Prostate gland (tissue), 2 donors: Measurements from ENCODE around the gene NCOR1. TPM values are rescaled to one million over a fixed set of nuclear protein-coding genes. Genes with fewer than 3 reads are reported as not detected.
"Not testable (repeated sequence)": the region's sequence is repeated elsewhere in the genome, so short reads cannot be mapped to it uniquely, and the experiment has no call there.

Experiments
- DNase-seq: peaks from one replicate; pipeline ENCODE4 v3.0.0-alpha.2; 2019; ENCODE audit warnings: low spot score
- H3K27ac ChIP-seq, 2 donors: fragments of 200-600 bp; sonication (generic); 2 replicates each; pipeline ENCODE4 v1.5.1; 2017 to 2019
- H3K27me3 ChIP-seq: fragments of 200-600 bp; sonication (generic); replicated peaks from 2 replicates; pipeline ENCODE4 v1.5.1; 2019; ENCODE audit not compliant: insufficient read depth
- H3K36me3 ChIP-seq, 2 donors: fragments of 200-600 bp; sonication (generic); 1 replicate in 1 of 2; 2 replicates in 1 of 2; pipeline versions ENCODE4 v1.5.1 to v1.8.1; 2017 to 2019
- H3K4me1 ChIP-seq: fragments of 200-600 bp; sonication (generic); replicated peaks from 2 replicates; pipeline ENCODE4 v1.5.1; 2019
- H3K4me3 ChIP-seq, 2 donors: fragments of 200-600 bp; sonication (generic); 2 replicates each; pipeline ENCODE4 v1.5.1; 2017 to 2019
- H3K9me3 ChIP-seq: fragments of 200-600 bp; sonication (generic); 2 replicates; pipeline ENCODE4 v1.5.1; 2017
- POLR2A ChIP-seq: fragments of 450-650 bp; IDR thresholded peaks from one replicate; pipeline ENCODE4 v1.6.1; 2016; ENCODE audit warnings: antibody characterized with exemption, mild to moderate bottlenecking
- POLR2AphosphoS5 ChIP-seq: sonication (generic); formaldehyde crosslinking; IDR thresholded peaks from one replicate; pipeline ENCODE4 v1.6.1; 2017; ENCODE audit warnings: antibody characterized with exemption
- whole genome bisulfite sequencing: methylation state at CpG from one replicate; pipeline ENCODE4 v1.1.5; 2018; 5-methylcytosine and 5-hydroxymethylcytosine counted together
- intact Hi-C: fragments of 100-400 bp; cut with DNase I; formaldehyde crosslinking; loops from one replicate; pipeline ENCODE4 v1.14.2; 2022
- total RNA-seq, 2 donors: library from RNA; depleted of rRNA; stranded (reverse); fragments of >200 nt; gene quantifications; one replicate each; pipeline ENCODE4 v1.1.0, GENCODE V29; 2016
- TF ChIP-seq, protein P1 (sequence below), 4 experiments: fragments of 200-600 bp in 2 of 4; fragments of 450-650 bp in 2 of 4; sonication (generic) in 2 of 4; IDR thresholded peaks; 1 replicate in 3 of 4; 2 replicates in 1 of 4; pipeline ENCODE4 v1.5.1; 2016 to 2019; ENCODE audit warnings: antibody characterized with exemption in 4 of 4, mild to moderate bottlenecking in 2 of 4, moderate library complexity in 2 of 4

NCOR1 gene
- total RNA-seq, 2 donors from 2014 or later = 123 to 209 TPM

- TF ChIP-seq POLR2AphosphoS5 (no peak), POLR2A (no peak)
- TF ChIP-seq, protein P1, sequence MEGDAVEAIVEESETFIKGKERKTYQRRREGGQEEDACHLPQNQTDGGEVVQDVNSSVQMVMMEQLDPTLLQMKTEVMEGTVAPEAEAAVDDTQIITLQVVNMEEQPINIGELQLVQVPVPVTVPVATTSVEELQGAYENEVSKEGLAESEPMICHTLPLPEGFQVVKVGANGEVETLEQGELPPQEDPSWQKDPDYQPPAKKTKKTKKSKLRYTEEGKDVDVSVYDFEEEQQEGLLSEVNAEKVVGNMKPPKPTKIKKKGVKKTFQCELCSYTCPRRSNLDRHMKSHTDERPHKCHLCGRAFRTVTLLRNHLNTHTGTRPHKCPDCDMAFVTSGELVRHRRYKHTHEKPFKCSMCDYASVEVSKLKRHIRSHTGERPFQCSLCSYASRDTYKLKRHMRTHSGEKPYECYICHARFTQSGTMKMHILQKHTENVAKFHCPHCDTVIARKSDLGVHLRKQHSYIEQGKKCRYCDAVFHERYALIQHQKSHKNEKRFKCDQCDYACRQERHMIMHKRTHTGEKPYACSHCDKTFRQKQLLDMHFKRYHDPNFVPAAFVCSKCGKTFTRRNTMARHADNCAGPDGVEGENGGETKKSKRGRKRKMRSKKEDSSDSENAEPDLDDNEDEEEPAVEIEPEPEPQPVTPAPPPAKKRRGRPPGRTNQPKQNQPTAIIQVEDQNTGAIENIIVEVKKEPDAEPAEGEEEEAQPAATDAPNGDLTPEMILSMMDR (IDR thresholded peaks at IDR 0.05) = no peak
- Histone ChIP-seq H3K36me3 (no peaks in the 10 kb centered on the region), H3K9me3 (no peaks in the 10 kb centered on the region), H3K27ac (no peak overlapping the region), H3K4me1 (no peaks in the 10 kb centered on the region), H3K4me3 (no peak overlapping the region), H3K27me3 (no peaks in the 10 kb centered on the region)
- no peak for DNase-seq
- intact Hi-C loops = no loop called here
- 83% methylated on average over 1 of the region's 1 CpG for WGBS
These were observed 143.3 kb downstream of the NCOR1 start for GRCh38 chr17:16072031-16072430.

- H3K4me1 ChIP-seq = no peaks in the 10 kb centered on the region
- no peak overlapping the region for H3K27ac ChIP-seq
- H3K4me3 ChIP-seq = no peak overlapping the region
- intact Hi-C loops = no loop called here
- H3K36me3 ChIP-seq = peaks cover 0 to 4% of the 10 kb centered on the region in 2 donors
- no peak for DNase-seq
- H3K9me3 ChIP-seq = no peaks in the 10 kb centered on the region
- H3K27me3 ChIP-seq = no peaks in the 10 kb centered on the region
- TF ChIP-seq POLR2AphosphoS5 (no peak), POLR2A (no peak)
- TF ChIP-seq, protein P1 (IDR thresholded peaks at IDR 0.05) = no peak
These were observed 147.0 kb downstream of the NCOR1 start for GRCh38 chr17:16068323-16068722.

- H3K4me3 ChIP-seq = no peak overlapping the region
- no peaks in the 10 kb centered on the region for H3K4me1 ChIP-seq
- H3K27me3 ChIP-seq = no peaks in the 10 kb centered on the region
- no peak overlapping the region for H3K27ac ChIP-seq
- no peaks in the 10 kb centered on the region for H3K9me3 ChIP-seq
- H3K36me3 ChIP-seq = peaks cover 0 to 4% of the 10 kb centered on the region in 2 donors
- no peak for DNase-seq
- intact Hi-C loops = no loop called here
- TF ChIP-seq POLR2A (no peak), POLR2AphosphoS5 (no peak)
- TF ChIP-seq, protein P1 (IDR thresholded peaks at IDR 0.05) = no peak
- WGBS = 91% methylated on average over 4 of the region's 4 CpGs
These were observed 149.2 kb downstream of the NCOR1 start for GRCh38 chr17:16066125-16066524.

- Histone ChIP-seq H3K9me3 (no peaks in the 10 kb centered on the region), H3K27ac (no peak overlapping the region), H3K36me3 (peaks cover 0 to 4% of the 10 kb centered on the region in 2 donors), H3K4me3 (no peak overlapping the region), H3K4me1 (no peaks in the 10 kb centered on the region), H3K27me3 (no peaks in the 10 kb centered on the region)
- no peak for DNase-seq
- TF ChIP-seq POLR2A (no peak), POLR2AphosphoS5 (no peak)
- TF ChIP-seq, protein P1 (IDR thresholded peaks at IDR 0.05) = no peak
- intact Hi-C loops = no loop called here
- WGBS = 90% methylated on average over 2 of the region's 2 CpGs
These were observed 153.7 kb downstream of the NCOR1 start for GRCh38 chr17:16061631-16062030.

DNA sequence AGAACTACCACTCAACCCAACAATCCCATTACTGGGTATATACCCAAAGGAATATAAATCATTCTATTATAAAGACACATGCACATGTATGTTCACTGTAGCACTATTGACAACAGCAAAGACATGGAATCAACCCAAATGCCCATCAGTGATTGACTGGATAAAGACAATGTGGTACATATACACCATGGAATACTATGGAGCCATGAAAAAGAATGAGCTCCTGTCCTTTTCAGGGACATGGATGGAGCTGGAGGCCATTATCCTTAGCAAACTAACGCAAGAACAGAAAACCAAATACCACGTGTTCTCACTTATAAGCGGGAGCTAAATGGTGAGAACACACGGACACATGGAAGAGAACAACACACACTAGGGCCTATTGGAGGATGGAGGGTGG lies 160.2 kb downstream of the NCOR1 start:
- H3K4me1 ChIP-seq, H3K27me3 ChIP-seq, H3K27ac ChIP-seq, H3K36me3 ChIP-seq, DNase-seq, H3K4me3 ChIP-seq, H3K9me3 ChIP-seq, intact Hi-C loops: not testable (repeated sequence)
- 74% methylated on average over 4 of the region's 4 CpGs for WGBS
